Transverse colon (tissue), 4 donors: ENCODE measurements around the gene LRRC37B. TPM values are rescaled to one million over a fixed set of nuclear protein-coding genes. Genes with fewer than 3 reads are reported as not detected.
"Not testable (repeated sequence)": the region's sequence is repeated elsewhere in the genome, so short reads cannot be mapped to it uniquely, and the experiment has no call there.

Experiments used
- DNase-seq: peaks from one replicate; pipeline ENCODE4 v3.0.0-alpha.2; 2019
- H3K27ac ChIP-seq, 4 donors: fragments of 200-600 bp; sonication (generic); 2 replicates each; pipeline ENCODE4 v1.5.1; 2016 to 2018; ENCODE audit warnings: inconsistent platforms in 4 of 4
- H3K27me3 ChIP-seq: fragments of 200-600 bp; sonication (generic); 2 replicates; pipeline ENCODE4 v1.5.1; 2017; ENCODE audit warnings: inconsistent platforms
- H3K36me3 ChIP-seq, 4 donors: fragments of 200-600 bp; sonication (generic); 2 replicates each; pipeline ENCODE4 v1.5.1; 2017 to 2019; ENCODE audit warnings: inconsistent platforms in 4 of 4
- H3K4me1 ChIP-seq, 4 donors: fragments of 200-600 bp; sonication (generic); 2 replicates each; pipeline ENCODE4 v1.5.1; 2017 to 2020; ENCODE audit warnings: inconsistent platforms in 4 of 4
- H3K4me3 ChIP-seq, 4 donors: fragments of 200-600 bp; sonication (generic); 1 replicate in 1 of 4; 2 replicates in 3 of 4; pipeline versions ENCODE4 v1.5.1 to v1.6.1; 2017 to 2019; ENCODE audit warnings: inconsistent platforms in 4 of 4
- H3K9me3 ChIP-seq, 2 donors: fragments of 200-600 bp; sonication (generic); 2 replicates each; pipeline ENCODE4 v1.5.1; 2017 to 2019; ENCODE audit warnings: inconsistent platforms in 2 of 2
- CTCF ChIP-seq, 5 experiments: fragments of 200-600 bp in 3 of 5; fragments of 450-650 bp in 2 of 5; sonication (generic) in 3 of 5; IDR thresholded peaks; 1 replicate in 2 of 5; 2 replicates in 3 of 5; pipeline ENCODE4 v1.5.1; 2016 to 2017; ENCODE audit warnings: antibody characterized with exemption in 5 of 5, inconsistent platforms in 3 of 5, mild to moderate bottlenecking in 2 of 5, moderate library complexity in 1 of 5
- EP300 ChIP-seq: sonication (generic); formaldehyde crosslinking; IDR thresholded peaks from one replicate; pipeline ENCODE4 v1.6.1; 2017; ENCODE audit warnings: antibody characterized with exemption, low read depth
- POLR2A ChIP-seq: fragments of 450-650 bp; IDR thresholded peaks from one replicate; pipeline ENCODE4 v1.6.1; 2016; ENCODE audit warnings: antibody characterized with exemption, mild to moderate bottlenecking, moderate library complexity
- POLR2AphosphoS5 ChIP-seq, 3 donors: sonication (generic); formaldehyde crosslinking; IDR thresholded peaks; one replicate each; pipeline ENCODE4 v1.6.1; 2016; ENCODE audit warnings: antibody characterized with exemption in 3 of 3
- WGBS, 2 donors: methylation state at CpG; one replicate each; pipeline ENCODE4 v1.1.5; 2018; ENCODE audit warnings: low coverage in 1 of 2; 5-methylcytosine and 5-hydroxymethylcytosine counted together
- in situ Hi-C, 4 donors: fragments of 200-750 bp; cut with MboI; loops; one replicate each; pipeline versions ENCODE4 v1.15.0 to v1.15.1; 2017; ENCODE audit warnings: low sequenced_read_pairs in 3 of 4, low pct_ligation_motif_present in 1 of 4, low pct_unique_long_range_greater_than_20kb in 1 of 4
- intact Hi-C: fragments of 100-400 bp; cut with DNase I; formaldehyde crosslinking; loops from one replicate; pipeline ENCODE4 v1.15.1; 2023; ENCODE audit warnings: low total_unique reads
- total RNA-seq, 4 donors: library from RNA; depleted of rRNA; stranded (reverse); fragments of >200 nt; gene quantifications; one replicate each; pipeline ENCODE4 v1.1.0, GENCODE V29; 2016

Gene LRRC37B
- total RNA-seq, 4 donors from 2014 or later, result 21.0 to 34.0 (median 24.7) TPM

- DNase-seq, intact Hi-C loops, H3K4me1 ChIP-seq, H3K4me3 ChIP-seq, H3K27ac ChIP-seq, H3K9me3 ChIP-seq, H3K27me3 ChIP-seq, in situ Hi-C loops, H3K36me3 ChIP-seq: not testable (repeated sequence)
- 82% methylated on average over 1 of the region's 1 CpG; no CpG with 5 or more reads in 1 of the 2 donors for WGBS, 2 donors
Measured at GRCh38 chr17:32092062-32092461, 84.9 kb downstream of the LRRC37B start.

GRCh38 chr17:32099686-32100085, 92.5 kb downstream of the LRRC37B start:
- Histone ChIP-seq H3K27me3 (no peaks in the 10 kb centered on the region), H3K4me1 (peaks cover 0 to 10% (median 4%) of the 10 kb centered on the region in 4 donors), H3K27ac (no peak overlapping the region), H3K9me3 (no peaks in the 10 kb centered on the region), H3K4me3 (no peak overlapping the region), H3K36me3 (no peaks in the 10 kb centered on the region)
- intact Hi-C loops (no loop called here), in situ Hi-C loops (no loop called here)
- WGBS, 2 donors, result 76 to 78% methylated on average over 2 of the region's 2 CpGs
- no peak for TF ChIP-seq POLR2A
- no peak for TF ChIP-seq CTCF (IDR thresholded peaks at IDR 0.05)
- TF ChIP-seq EP300, result no peak
- no peak for TF ChIP-seq POLR2AphosphoS5 (IDR thresholded peaks at IDR 0.05)
- DNase-seq, result no peak

GRCh38 chr17:32100323-32100722, 93.1 kb downstream of the LRRC37B start:
- H3K4me3 ChIP-seq, in situ Hi-C loops, H3K27ac ChIP-seq, H3K27me3 ChIP-seq, H3K9me3 ChIP-seq, H3K36me3 ChIP-seq, intact Hi-C loops, DNase-seq: not testable (repeated sequence)
- peaks cover 0 to 10% (median 4%) of the 10 kb centered on the region in 4 donors for H3K4me1 ChIP-seq
- 62 to 83% methylated on average over 8 of the region's 8 CpGs for WGBS, 2 donors

GRCh38 chr17:32100971-32101631, 93.9 kb downstream of the LRRC37B start:
- Histone ChIP-seq H3K9me3 (no peaks in the 10 kb centered on the region), H3K27me3 (no peaks in the 10 kb centered on the region), H3K4me1 (peaks cover 0 to 10% (median 5%) of the 10 kb centered on the region in 4 donors), H3K4me3 (no peak overlapping the region), H3K27ac (no peak overlapping the region), H3K36me3 (no peaks in the 10 kb centered on the region)
- in situ Hi-C loops (no loop called here), intact Hi-C loops (no loop called here)
- no peak for TF ChIP-seq CTCF (IDR thresholded peaks at IDR 0.05)
- no peak for TF ChIP-seq POLR2AphosphoS5 (IDR thresholded peaks at IDR 0.05)
- TF ChIP-seq EP300, result no peak
- no peak for TF ChIP-seq POLR2A
- WGBS, 2 donors, result 39 to 49% methylated on average over 3 to 8 of the region's 8 CpGs
- peak; percentile 39 for DNase-seq

GRCh38 chr17:32102172-32102571, 95.0 kb downstream of the LRRC37B start:
- in situ Hi-C loops, result no loop called here
- TF ChIP-seq POLR2AphosphoS5 (IDR thresholded peaks at IDR 0.05) (no peak), CTCF (IDR thresholded peaks at IDR 0.05) (no peak), EP300 (no peak), POLR2A (no peak)
- no peak overlapping the region for H3K27ac ChIP-seq
- H3K27me3 ChIP-seq, result no peaks in the 10 kb centered on the region
- 79 to 100% methylated on average over 1 to 5 of the region's 5 CpGs for WGBS, 2 donors
- H3K4me3 ChIP-seq, result no peak overlapping the region
- intact Hi-C loops, result no loop called here
- no peaks in the 10 kb centered on the region for H3K36me3 ChIP-seq
- no peaks in the 10 kb centered on the region for H3K9me3 ChIP-seq
- H3K4me1 ChIP-seq, result peaks cover 0 to 14% (median 7%) of the 10 kb centered on the region in 4 donors
- DNase-seq, result no peak
